Fibroblast of lung (primary cell): Measurements from ENCODE around the gene GUCD1. TPM values are rescaled to one million over a fixed set of nuclear protein-coding genes. Genes with fewer than 3 reads are reported as not detected.

ENCODE experiments used
- DNase-seq, 2 donors: peaks; one replicate each; pipeline versions ENCODE4 v3.0.0 to v3.0.0-alpha.2; 2010; ENCODE audit warnings: low read depth in 2 of 2
- H2AFZ ChIP-seq: 2 replicates; pipeline ENCODE4 v1.5.1; 2012; ENCODE audit warnings: low read length, control low read depth, inconsistent platforms
- H3K27ac ChIP-seq: 2 replicates; pipeline ENCODE4 v1.5.1; 2011; ENCODE audit warnings: low read length, control low read depth; ENCODE audit not compliant: insufficient read depth
- H3K27me3 ChIP-seq: 2 replicates; pipeline ENCODE4 v1.5.1; 2011; ENCODE audit warnings: mild to moderate bottlenecking, low read length; ENCODE audit not compliant: control insufficient read depth, insufficient read depth
- H3K36me3 ChIP-seq: 2 replicates; pipeline ENCODE4 v1.5.1; 2011; ENCODE audit warnings: low read length; ENCODE audit not compliant: control insufficient read depth, insufficient read depth
- H3K4me1 ChIP-seq: 2 replicates; pipeline ENCODE4 v1.5.1; 2011; ENCODE audit warnings: low read length; ENCODE audit not compliant: control insufficient read depth, insufficient read depth; ENCODE audit errors: extremely low read depth
- H3K4me2 ChIP-seq: 2 replicates; pipeline ENCODE4 v1.5.1; 2011; ENCODE audit warnings: low read length, control low read depth; ENCODE audit not compliant: insufficient read depth; ENCODE audit errors: extremely low read depth
- H3K4me3 ChIP-seq, 4 experiments: fragments of 200-600 bp in 1 of 4; sonication (generic) in 1 of 4; replicated peaks in 1 of 4; 2 replicates each; pipeline ENCODE4 v1.5.1; 2011 to 2016; ENCODE audit warnings: low read length in 4 of 4, low read depth in 3 of 4, mild to moderate bottlenecking in 3 of 4, control low read depth in 2 of 4, inconsistent platforms in 1 of 4, mixed read lengths in 1 of 4; ENCODE audit not compliant: insufficient read depth in 1 of 4; ENCODE audit errors: control extremely low read depth in 1 of 4
- H3K79me2 ChIP-seq: 2 replicates; pipeline ENCODE4 v1.5.1; 2012; ENCODE audit warnings: mild to moderate bottlenecking, low read length, inconsistent platforms; ENCODE audit not compliant: control insufficient read depth, insufficient read depth
- H3K9ac ChIP-seq: 2 replicates; pipeline ENCODE4 v1.5.1; 2011; ENCODE audit warnings: mild to moderate bottlenecking, low read length, control low read depth; ENCODE audit not compliant: insufficient read depth
- H3K9me3 ChIP-seq: 2 replicates; pipeline ENCODE4 v1.5.1; 2012; ENCODE audit warnings: low read depth, low read length; ENCODE audit not compliant: control insufficient read depth, insufficient read depth
- H4K20me1 ChIP-seq: 2 replicates; pipeline ENCODE4 v1.5.1; 2011; ENCODE audit warnings: low read length; ENCODE audit not compliant: control insufficient read depth, insufficient read depth; ENCODE audit errors: extremely low read depth
- EZH2 ChIP-seq: IDR thresholded peaks from 2 replicates; pipeline ENCODE4 v1.5.1; 2012; ENCODE audit warnings: low read length, control low read depth, mild to moderate bottlenecking; ENCODE audit errors: missing control alignments
- polyA plus RNA-seq, 2 donors: library from polyadenylated mRNA; depleted of rRNA in 1 of 2; stranded (reverse) in 1 of 2; unstranded in 1 of 2; fragments of >200 nt; gene quantifications; 2 replicates each; pipeline ENCODE4 v1.2.1, GENCODE V29; 2011 to 2012; ENCODE audit warnings: missing spikeins in 1 of 2
- total RNA-seq: library from RNA; depleted of rRNA; stranded (reverse); fragments of >200 nt; gene quantifications from 2 replicates; pipeline ENCODE4 v1.2.1, GENCODE V29; 2014
- TF ChIP-seq, protein P1 (sequence below), 2 donors: IDR thresholded peaks in 1 of 2; conservative IDR thresholded peaks in 1 of 2; 1 replicate in 1 of 2; 2 replicates in 1 of 2; pipeline ENCODE4 v1.5.1; 2011 to 2012; ENCODE audit warnings: low read length in 2 of 2, control low read depth in 1 of 2, inconsistent platforms in 1 of 2, low read depth in 1 of 2, mild to moderate bottlenecking in 1 of 2

Gene GUCD1
- total and polyA plus RNA-seq, 2 donors (not counting 1 experiment from before 2014, with no cell fraction given): 83.4 to 178 TPM

DNA sequence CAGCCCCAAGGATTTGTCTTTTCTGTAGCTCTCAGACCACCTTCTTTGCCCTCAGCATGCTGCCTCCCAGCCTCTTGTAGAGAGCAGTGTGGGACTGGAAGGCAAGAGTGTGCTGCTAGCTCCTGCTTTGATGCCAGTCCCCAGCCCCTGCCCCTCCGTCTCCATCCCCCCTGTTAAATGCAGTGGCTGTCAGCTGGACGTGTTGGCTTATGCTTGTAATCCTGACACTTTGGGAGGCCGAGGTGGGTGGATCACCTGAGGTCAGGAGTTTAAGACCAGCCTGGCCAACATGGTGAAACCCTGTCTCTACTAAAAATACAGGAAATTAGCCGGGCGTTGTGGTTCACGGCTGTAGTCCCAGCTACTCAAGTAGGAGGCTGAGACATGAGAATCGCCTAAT, 16.3 kb upstream of the GUCD1 start:
- no peak for TF ChIP-seq EZH2
- TF ChIP-seq, protein P1, sequence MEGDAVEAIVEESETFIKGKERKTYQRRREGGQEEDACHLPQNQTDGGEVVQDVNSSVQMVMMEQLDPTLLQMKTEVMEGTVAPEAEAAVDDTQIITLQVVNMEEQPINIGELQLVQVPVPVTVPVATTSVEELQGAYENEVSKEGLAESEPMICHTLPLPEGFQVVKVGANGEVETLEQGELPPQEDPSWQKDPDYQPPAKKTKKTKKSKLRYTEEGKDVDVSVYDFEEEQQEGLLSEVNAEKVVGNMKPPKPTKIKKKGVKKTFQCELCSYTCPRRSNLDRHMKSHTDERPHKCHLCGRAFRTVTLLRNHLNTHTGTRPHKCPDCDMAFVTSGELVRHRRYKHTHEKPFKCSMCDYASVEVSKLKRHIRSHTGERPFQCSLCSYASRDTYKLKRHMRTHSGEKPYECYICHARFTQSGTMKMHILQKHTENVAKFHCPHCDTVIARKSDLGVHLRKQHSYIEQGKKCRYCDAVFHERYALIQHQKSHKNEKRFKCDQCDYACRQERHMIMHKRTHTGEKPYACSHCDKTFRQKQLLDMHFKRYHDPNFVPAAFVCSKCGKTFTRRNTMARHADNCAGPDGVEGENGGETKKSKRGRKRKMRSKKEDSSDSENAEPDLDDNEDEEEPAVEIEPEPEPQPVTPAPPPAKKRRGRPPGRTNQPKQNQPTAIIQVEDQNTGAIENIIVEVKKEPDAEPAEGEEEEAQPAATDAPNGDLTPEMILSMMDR (conservative IDR thresholded peaks at IDR 0.05 in 1 of 2, IDR thresholded peaks at IDR 0.05 in 1 of 2; ENCODE audit: low read depth in 1 of 2, low read length in 2 of 2): no peak
- Histone ChIP-seq H4K20me1 (no peaks in the 10 kb centered on the region), H3K27me3 (no peaks in the 10 kb centered on the region), H3K4me2 (no peak overlapping the region), H3K4me3 (no peak overlapping the region), H2AFZ (no peak overlapping the region), H3K36me3 (peaks cover 16% of the 10 kb centered on the region), H3K27ac (no peak overlapping the region), H3K4me1 (no peaks in the 10 kb centered on the region), H3K79me2 (peaks cover 14% of the 10 kb centered on the region), H3K9ac (no peak overlapping the region), H3K9me3 (no peaks in the 10 kb centered on the region)
- DNase-seq: no peak

DNA sequence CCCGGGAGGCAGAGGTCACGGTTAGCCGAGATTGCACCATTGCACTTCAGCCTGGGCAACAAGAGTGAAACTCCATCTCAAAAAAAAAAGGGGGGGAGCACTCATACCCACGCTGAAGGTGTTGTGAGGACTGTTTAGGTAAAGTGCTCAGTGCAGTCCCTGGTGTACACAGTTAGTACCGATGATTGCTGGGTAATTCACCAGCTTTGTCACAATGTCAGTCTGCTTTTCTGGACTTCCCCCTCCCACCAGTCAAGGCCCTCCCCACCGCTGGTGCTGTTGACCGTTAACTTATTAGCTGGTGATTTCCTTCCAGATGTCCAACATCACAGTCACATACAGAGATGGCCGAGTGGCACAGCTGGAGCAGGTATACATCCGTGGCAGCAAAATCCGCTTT, 12.7 kb upstream of the GUCD1 start:
- no peak overlapping the region for H3K27ac ChIP-seq
- H3K4me1 ChIP-seq: no peaks in the 10 kb centered on the region
- TF ChIP-seq EZH2: no peak
- TF ChIP-seq, protein P1 (conservative IDR thresholded peaks at IDR 0.05 in 1 of 2, IDR thresholded peaks at IDR 0.05 in 1 of 2; ENCODE audit: low read depth in 1 of 2, low read length in 2 of 2): no peak
- H3K79me2 ChIP-seq: peaks cover 46% of the 10 kb centered on the region
- no peak overlapping the region for H2AFZ ChIP-seq
- no peak overlapping the region for H3K9ac ChIP-seq
- no peak for DNase-seq
- H3K9me3 ChIP-seq: no peaks in the 10 kb centered on the region
- H4K20me1 ChIP-seq: no peaks in the 10 kb centered on the region
- H3K27me3 ChIP-seq: no peaks in the 10 kb centered on the region
- H3K4me2 ChIP-seq: no peak overlapping the region
- no peak overlapping the region for H3K4me3 ChIP-seq
- peaks cover 12% of the 10 kb centered on the region for H3K36me3 ChIP-seq

DNA sequence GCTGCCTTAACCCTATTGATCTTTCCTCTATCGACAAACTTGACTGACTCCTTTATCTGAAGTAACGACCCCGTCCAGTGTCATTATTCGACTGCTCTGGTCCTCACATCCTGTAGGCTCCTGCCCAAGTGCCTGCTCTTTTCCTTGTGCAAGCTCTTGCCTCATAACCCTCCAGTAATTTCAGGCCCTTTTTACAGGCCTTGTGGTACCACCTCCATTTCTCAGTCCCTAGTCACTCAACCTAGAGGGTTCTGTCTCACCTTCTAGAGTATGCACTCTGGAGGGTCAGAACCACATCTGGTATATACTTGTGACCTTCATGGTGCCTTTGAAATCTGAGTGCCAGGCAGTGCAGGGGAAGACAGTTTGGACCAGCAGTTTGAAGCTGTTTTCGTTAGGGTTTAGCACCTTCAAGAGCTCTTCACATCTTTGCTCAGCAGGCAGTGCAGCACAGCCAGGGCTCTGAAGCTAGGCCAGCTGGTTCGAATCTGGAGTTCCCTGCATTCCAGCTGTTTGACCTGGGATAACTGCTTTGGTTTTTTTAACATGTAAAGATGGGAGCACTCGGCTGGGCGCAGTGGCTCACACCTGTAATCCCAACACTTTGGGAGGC, 12.1 kb upstream of the GUCD1 start:
- H3K4me1 ChIP-seq: no peaks in the 10 kb centered on the region
- H3K9me3 ChIP-seq: no peaks in the 10 kb centered on the region
- peaks cover 49% of the 10 kb centered on the region for H3K79me2 ChIP-seq
- H3K9ac ChIP-seq: no peak overlapping the region
- H3K27me3 ChIP-seq: no peaks in the 10 kb centered on the region
- no peak overlapping the region for H2AFZ ChIP-seq
- no peak overlapping the region for H3K4me2 ChIP-seq
- no peak overlapping the region for H3K4me3 ChIP-seq
- no peaks in the 10 kb centered on the region for H4K20me1 ChIP-seq
- H3K27ac ChIP-seq: no peak overlapping the region
- peaks cover 12% of the 10 kb centered on the region for H3K36me3 ChIP-seq
- no peak for TF ChIP-seq EZH2
- TF ChIP-seq, protein P1 (conservative IDR thresholded peaks at IDR 0.05 in 1 of 2, IDR thresholded peaks at IDR 0.05 in 1 of 2; ENCODE audit: low read depth in 1 of 2, low read length in 2 of 2): no peak
- DNase-seq: no peak
